GM10248 (cell line): ENCODE data around the gene MFSD8.
A peak's percentile ranks its signal among the peaks of the same experiment; 100 is the strongest.
"Not testable (repeated sequence)": the region's sequence is repeated elsewhere in the genome, so short reads cannot be mapped to it uniquely, and the experiment has no call there.

Source experiments
- CTCF ChIA-PET: fragments of 300-600 bp; sonication (Branson Sonifier 250); formaldehyde crosslinking; extraction: SDS; loops from one replicate; lab custom pipeline; 2021; ENCODE audit warnings: antibody characterized with exemption; lab: Yijun Ruan, JAX
- POLR2A ChIA-PET: fragments of 350-650 bp; sonication (Branson Sonifier 250); formaldehyde crosslinking; extraction: SDS; loops from one replicate; lab custom pipeline; 2020; ENCODE audit warnings: antibody characterized with exemption; lab: Yijun Ruan, JAX
- DNase-seq: peaks from one replicate; pipeline ENCODE4 v3.0.0; 2012; ENCODE audit errors: extremely low spot score
- CTCF ChIP-seq: IDR thresholded peaks from 2 replicates; pipeline ENCODE4 v1.5.1; 2012; ENCODE audit warnings: mild to moderate bottlenecking, low read depth; ENCODE audit errors: extremely low read depth, missing control alignments, control extremely low read depth

Gene MFSD8

GRCh38 chr4:127968586-127968985, 3.6 kb upstream of the MFSD8 start:
- DNase-seq = no peak
- TF ChIP-seq CTCF = no peak
- CTCF ChIA-PET = interaction anchor here (1.1 to 1.6 kb wide), 3 partner anchors 10 to 61 kb away, joined by 3 to 4 read pairs (median 3); no protein-coding TSS in a partner anchor
- POLR2A ChIA-PET = no interaction called here

GRCh38 chr4:127967141-127967775, 2.3 kb upstream of the MFSD8 start:
- ChIA-PET POLR2A (no interaction called here), CTCF (no interaction called here)
- DNase-seq = no peak
- no peak for TF ChIP-seq CTCF

- ChIA-PET POLR2A (interaction anchor here (0.6 to 1.9 kb wide), 4 partner anchors 90 to 184 kb away, joined by 3 to 15 read pairs (median 8); partner anchors contain the start of genes HSPA4L and LARP1B), CTCF (interaction anchor here (1.0 to 1.7 kb wide), 16 partner anchors 16 to 214 kb away, joined by 3 to 6 read pairs (median 4); partner anchors contain the start of genes HSPA4L and PLK4)
- TF ChIP-seq CTCF = no peak
- peak; percentile 76 for DNase-seq
Measured at GRCh38 chr4:127965803-127966175, 816 bp upstream of the MFSD8 start.

- ChIA-PET CTCF (interaction anchor here (0.7 to 1.7 kb wide), 12 partner anchors 15 to 165 kb away, joined by 3 to 6 read pairs (median 4); partner anchors contain the start of genes LARP1B and PLK4), POLR2A (interaction anchor here (1.0 to 1.9 kb wide), 4 partner anchors 14 to 96 kb away, joined by 3 to 15 read pairs (median 4); partner anchors contain the start of gene LARP1B)
Measured at GRCh38 chr4:127964426-127965061, 429 bp downstream of the MFSD8 start.

GRCh38 chr4:127963633-127964398, 1.2 kb downstream of the MFSD8 start:
- ChIA-PET CTCF (interaction anchor here (0.7 to 1.3 kb wide), 3 partner anchors 18 to 97 kb away, joined by 3 read pairs; partner anchors contain the start of gene LARP1B), POLR2A (interaction anchor here (1.0 kb wide), 1 partner anchor 19 kb away, joined by 3 read pairs; no protein-coding TSS in a partner anchor)
- not testable (repeated sequence) for DNase-seq

More at GRCh38 chr4:127964426-127965061, 429 bp downstream of the MFSD8 start:
- DNase-seq = not testable (repeated sequence)

GRCh38 chr4:127959794-127960193, 5.2 kb downstream of the MFSD8 start:
- no peak for TF ChIP-seq CTCF
- no peak for DNase-seq
- POLR2A ChIA-PET = no interaction called here
- CTCF ChIA-PET = no interaction called here

GRCh38 chr4:127957105-127957504, 7.9 kb downstream of the MFSD8 start:
- ChIA-PET POLR2A (no interaction called here), CTCF (interaction anchor here (0.7 kb wide), 1 partner anchor 25 kb away, joined by 3 read pairs; no protein-coding TSS in a partner anchor)
- TF ChIP-seq CTCF = no peak
- DNase-seq = no peak
